ENCODE data around the gene NHS. TPM values are rescaled to one million over a fixed set of nuclear protein-coding genes. Genes with fewer than 3 reads are reported as not detected.
A peak's percentile ranks its signal among the peaks of the same experiment; 100 is the strongest.

Gene NHS
- total and polyA plus RNA-seq, 2 of the 13 experiments (the other 11 are each of a cell fraction or from before 2014, with no cell fraction given): 0.02 TPM; not detected in 1

GRCh38 chrX:17736856-17737709 lies 362.1 kb downstream of the NHS start, which contains the start of gene SCML1 (continued):
- TF ChIP-seq E2F2 (CRISPR knock-in tag; IDR thresholded peaks at IDR 0.05; ENCODE audit: borderline replicate concordance): no peak
- TF ChIP-seq CHCHD3 (CRISPR knock-in tag; IDR thresholded peaks at IDR 0.05): no peak
- TF ChIP-seq ZBTB43 (CRISPR knock-in tag; conservative IDR thresholded peaks at IDR 0.05): no peak
- no peak for TF ChIP-seq ZNF704 (CRISPR knock-in tag; IDR thresholded peaks at IDR 0.05; ENCODE audit: borderline replicate concordance)
- no peak for TF ChIP-seq ZNF460 (CRISPR knock-in tag; IDR thresholded peaks at IDR 0.05; ENCODE audit: borderline replicate concordance)
- TF ChIP-seq ARID4A (CRISPR knock-in tag; IDR thresholded peaks at IDR 0.05; ENCODE audit: borderline replicate concordance): no peak
- TF ChIP-seq ZNF503 (CRISPR knock-in tag; IDR thresholded peaks at IDR 0.05): no peak
- no peak for TF ChIP-seq NKX3-1 (CRISPR knock-in tag; IDR thresholded peaks at IDR 0.05)
- peak; percentile 96 for TF ChIP-seq ZNF362 (CRISPR knock-in tag; IDR thresholded peaks at IDR 0.05; ENCODE audit: borderline replicate concordance)
- no peak for TF ChIP-seq ZBED4 (CRISPR knock-in tag; IDR thresholded peaks at IDR 0.05; ENCODE audit: borderline replicate concordance)
- no peak for TF ChIP-seq HOXA5 (CRISPR knock-in tag; IDR thresholded peaks at IDR 0.05)
